RKO (cell line): ENCODE measurements around the gene PLPP7.
"Not testable (repeated sequence)": the region's sequence is repeated elsewhere in the genome, so short reads cannot be mapped to it uniquely, and the experiment has no call there.

Source experiments
- DNase-seq: peaks from one replicate; pipeline ENCODE4 v3.0.0-alpha.2; 2016; ENCODE audit warnings: low spot score

Gene PLPP7

DNA sequence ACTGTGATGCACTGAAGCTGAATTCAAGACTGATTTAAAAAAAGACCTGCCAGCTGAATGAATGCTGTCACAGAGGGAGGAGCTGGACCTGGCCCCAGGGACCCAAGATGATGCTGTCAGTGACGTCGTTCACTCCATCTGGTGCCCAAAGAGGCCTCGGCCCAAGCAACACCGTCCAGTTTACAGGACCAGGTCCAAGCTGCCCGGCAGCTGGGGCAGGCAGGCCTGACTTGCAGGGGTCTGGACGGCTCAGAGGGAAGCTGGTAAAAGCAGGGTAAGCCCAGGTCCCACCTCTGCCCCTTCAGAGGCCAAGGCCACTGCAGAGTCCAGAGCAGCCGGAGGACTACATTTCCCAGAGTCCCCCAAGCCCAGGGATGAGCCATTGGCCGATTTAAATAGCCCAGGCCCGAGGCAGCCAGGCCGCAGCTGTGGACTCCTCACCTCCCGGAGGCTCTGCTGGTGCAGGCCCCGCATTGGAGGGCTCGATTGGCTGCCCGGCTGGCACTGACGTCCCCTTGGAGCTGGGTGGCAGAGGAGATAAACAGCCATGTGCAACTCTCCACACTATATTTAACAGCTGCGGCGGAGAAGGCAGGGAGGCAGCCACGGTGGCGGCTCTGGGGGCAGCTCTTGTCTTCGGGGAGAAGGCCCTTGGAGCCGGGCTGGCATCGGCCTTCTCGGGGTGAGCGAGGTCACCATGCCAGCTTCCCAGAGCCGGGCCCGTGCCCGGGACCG lies at the start of gene PLPP7:
Gene PLPP7, plus strand, starts transcription at position 423 of the 735 bp plus-strand sequence. Its CDS starts 275 bp downstream, at position 698.
- peak; percentile 53 for DNase-seq

DNA sequence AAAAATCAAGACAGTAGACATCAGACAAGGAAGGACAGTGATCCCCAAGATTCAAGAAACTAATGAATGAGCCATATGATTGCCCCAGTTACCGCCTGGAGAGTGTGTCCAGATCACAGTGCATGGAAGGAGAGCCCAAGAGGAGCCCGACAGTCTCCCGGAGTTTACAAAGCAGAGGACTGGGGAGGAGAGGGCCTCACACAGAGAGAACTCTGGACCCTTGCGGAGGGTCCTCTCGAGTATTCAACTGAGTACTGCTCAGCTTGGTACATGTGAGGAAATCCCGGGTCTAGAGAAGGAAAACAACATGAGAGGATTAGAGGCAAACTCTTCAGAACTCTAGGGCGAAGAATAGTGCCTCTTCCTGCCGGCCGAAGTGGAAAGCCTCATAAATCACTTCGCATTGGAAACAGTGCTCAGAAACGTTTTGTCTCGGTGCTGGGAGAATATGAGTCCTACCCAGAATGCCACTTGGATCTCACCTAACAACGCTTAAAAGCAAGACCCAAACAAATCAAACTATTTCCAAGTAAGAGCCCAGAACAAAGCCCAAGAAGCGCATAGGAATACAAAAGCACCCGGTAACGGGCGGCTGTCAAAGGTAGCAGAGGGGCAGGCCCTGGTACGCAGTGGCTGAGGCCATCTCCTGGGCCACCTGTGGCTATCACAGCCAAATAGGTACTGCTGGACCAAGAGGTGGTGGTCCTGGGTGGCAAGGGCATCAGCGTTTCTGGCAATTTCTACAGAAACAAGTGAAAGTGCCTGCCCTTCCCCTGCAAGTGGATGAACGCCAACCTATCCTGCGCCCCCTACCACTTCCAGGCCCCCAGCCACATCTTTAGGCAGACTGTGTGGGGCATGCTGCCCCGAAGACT lies 49.2 kb upstream of the PLPP7 start:
- DNase-seq: no peak

DNA sequence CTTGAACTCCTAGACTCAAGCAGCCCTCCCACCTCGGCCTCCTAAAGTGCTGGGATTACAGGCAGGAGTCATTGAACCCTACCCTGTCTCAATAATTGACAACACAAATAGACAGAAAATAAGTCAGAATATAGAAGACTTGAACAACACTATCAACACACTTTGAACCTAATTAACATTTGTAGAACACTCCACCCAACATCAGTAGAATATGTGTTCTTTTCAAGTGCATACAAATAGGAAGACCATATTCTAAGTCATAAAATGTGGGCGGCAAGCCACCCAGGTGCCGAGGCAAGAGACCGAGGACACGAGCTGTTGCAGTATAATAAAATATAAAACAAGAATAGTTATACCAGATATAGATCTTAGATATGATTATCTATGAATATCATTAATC lies 45.2 kb upstream of the PLPP7 start:
- not testable (repeated sequence) for DNase-seq

DNA sequence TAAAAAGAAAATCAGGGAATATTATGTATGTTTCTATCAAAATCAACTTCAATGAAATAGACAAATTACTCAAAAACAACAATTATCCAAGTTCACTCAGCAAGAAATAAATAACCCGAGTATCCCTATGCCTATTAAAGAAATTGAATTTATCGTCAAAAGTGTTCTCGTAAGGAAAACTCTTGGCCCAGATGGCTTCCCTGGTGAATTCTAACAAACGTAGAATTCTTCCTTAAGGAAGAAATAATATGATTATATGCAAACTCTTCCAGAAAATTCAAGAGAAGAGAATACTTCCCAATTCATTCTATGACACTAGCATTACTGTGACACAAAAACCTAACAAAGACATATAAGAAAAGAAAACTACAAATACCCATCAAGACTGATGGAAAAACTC lies 42.9 kb upstream of the PLPP7 start:
- DNase-seq: no peak

DNA sequence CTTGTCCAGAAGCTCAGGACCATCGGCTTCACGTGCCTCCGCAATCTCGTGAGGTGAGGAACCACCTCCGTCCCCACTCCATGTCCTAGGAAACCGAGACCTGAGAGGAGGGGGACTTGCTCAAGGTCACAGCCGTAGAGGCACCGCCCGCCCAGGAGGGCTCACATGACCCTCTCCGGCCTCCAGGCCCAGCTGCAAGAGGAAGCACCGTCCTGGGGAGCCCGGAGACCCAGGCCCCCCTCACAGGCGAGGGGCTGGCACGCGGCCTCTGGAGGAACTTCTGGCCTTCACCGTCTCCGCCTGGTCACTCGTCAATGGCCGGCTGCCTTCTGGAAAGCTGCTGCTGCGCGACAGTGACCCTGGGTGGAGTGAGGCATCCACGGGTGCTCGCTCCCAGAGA lies 37.4 kb upstream of the PLPP7 start:
- DNase-seq: no peak

DNA sequence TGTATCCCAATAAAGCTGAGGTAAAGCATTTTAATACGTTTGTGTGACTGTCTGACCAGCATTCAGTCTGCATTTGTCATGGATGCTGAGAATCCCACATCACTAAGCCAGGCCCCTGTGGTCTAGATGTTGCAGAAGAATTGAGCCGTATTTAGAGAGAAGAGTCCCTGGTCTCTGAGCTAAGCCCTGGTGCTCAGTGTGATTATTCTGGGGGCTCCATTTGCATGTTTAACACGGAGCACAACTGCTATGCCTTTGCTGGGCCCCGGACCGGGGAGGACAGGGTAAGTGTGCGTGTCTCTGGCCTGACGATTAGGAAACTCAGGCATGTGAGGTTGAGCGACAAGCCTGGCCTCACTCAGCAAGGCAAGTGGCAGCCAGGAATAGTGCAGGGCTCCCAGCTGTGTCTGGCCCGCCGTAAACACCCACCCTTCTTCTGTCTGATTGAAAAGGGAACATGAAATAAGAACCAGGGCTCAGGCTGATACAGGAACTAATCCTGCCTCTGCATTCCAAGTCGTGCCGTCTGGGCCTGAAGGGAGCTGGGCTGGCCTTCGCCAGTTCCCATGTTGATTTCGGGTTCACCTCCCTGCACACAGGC lies 35.5 kb upstream of the PLPP7 start:
- DNase-seq: no peak

DNA sequence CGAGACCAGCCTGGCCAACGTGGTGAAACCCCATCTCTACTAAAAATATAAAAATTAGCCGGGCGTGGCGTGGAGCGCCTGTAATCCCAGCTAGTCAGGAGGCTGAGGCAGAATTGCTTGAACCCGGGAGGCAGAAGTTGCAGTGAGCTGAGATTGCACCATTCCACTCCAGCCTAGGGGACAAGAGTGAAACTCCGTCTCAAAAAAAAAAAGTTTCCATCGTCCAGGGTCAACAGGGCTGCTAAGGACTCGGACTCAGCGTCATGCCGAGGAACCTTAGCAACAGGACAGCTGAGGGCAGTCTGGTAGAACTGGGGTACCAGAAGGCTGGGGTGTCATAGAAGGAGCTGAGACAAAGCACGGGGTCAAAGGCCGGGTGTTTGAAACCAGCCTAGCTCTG lies 34.9 kb upstream of the PLPP7 start:
- no peak for DNase-seq

DNA sequence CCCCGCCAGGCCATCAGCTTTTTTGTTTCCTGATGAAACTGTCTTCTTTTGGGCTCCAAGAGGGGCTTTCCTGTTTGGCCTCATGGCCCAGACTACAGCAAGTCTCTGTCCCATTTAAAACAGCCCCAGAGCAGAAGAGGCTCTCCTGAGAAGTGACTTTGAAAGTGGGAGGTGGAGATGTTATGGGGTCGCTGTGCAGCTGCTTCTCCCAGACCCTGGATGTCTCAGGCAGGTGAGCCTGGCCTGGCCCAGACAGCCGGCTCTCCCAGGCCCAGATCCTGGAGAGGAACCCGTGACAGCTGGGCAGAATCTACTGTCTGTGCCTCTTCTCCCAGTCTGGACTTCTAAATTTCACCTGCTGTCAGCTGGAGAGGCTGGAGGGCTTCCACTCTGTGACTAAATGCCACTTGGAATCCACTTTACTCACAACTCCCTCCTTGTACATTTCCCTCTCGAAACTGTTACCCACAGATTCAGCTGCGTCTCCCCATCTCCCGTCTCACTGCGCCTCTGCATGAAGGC lies 33.8 kb upstream of the PLPP7 start:
- DNase-seq: no peak

DNA sequence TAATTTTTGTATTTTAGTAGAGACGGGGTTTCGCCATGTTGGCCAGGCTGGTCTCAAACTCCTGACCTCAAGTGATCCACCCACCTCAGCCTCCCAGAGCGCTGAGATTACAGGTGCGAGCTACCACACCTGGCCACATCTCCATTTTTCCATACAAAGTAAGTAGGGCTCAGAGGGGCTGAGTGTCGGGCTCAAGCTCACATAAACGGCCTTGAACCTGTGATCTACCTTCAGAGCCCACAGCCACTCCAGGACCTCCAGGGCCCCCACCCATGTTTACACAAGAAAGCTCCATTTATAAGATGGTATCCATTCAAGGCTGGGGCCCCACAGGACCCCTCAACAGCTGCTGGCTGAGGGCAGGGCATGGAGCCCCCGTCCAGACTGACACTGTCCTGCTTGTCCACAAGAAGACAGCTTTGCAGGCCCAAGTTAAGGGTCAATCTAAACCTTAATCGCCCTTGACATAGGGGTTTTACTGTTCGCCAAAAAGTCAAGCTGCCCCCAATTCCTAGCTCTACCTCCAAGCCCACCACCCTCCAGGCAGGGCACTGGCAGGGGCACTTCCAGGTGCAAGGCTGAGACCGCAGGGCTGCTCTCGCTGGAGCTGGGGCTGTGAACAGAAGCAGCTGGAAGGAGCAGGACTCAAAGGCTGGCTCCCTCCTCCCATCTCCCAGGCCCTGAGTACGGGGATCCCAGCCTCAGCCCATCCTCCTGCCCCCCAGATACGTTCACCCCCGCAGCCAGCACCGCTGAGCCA lies 32.1 kb upstream of the PLPP7 start:
- no peak for DNase-seq

DNA sequence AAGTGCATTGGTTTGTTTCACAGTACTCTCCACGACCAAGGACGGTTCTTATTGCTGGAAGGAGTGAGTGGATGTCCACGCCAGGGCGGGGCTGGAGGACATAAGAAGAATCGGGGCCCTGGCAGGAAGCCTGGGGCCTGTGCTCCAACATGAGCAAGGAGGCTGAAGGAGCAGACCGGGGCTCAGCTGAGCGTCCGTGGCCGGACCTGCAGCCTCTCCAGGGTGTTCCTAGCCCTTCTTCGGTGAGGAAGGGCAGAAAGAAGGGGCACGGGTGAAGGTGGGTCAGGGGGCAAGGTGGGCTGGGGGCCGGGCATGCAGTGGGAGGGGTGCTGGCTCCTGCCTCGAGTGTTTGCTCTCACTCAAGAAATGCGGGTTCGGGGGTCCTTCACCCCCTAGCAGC lies 31.3 kb upstream of the PLPP7 start:
- no peak for DNase-seq

DNA sequence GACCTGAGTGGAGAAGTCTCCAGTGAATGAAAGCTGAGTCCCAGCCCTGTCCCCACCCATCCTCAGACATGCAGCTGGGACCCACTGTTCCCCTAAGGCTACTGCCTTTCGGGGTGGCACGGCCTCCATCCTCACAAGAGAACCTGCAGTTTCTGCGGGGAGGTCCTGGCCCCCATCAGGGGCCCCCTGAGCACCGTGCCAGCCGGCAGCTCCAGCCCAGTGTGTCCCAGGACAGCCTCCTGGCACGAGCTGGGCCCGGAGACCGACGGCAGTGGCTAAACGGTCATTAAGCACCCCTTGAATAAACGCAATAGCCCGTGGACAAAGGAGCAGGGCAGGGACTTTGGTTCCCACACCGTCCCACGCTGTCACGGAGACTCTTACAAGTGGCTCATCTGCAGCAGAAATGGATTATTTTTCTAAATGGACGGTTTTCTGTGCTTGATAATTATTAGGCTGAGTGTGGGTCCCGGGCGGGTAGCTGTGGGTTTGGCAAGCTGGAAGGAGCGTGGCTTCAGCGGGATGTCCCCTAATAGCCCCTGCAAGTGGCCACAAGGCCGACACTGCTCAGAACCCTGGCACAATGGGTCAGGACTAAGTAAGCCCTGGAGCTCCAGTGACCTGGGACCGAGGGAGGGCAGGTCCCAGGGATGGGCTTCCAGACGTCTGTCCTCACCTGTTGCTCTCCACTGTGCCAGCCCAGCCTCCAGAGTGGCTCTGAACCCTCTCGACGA lies 30.7 kb upstream of the PLPP7 start:
- DNase-seq: no peak

DNA sequence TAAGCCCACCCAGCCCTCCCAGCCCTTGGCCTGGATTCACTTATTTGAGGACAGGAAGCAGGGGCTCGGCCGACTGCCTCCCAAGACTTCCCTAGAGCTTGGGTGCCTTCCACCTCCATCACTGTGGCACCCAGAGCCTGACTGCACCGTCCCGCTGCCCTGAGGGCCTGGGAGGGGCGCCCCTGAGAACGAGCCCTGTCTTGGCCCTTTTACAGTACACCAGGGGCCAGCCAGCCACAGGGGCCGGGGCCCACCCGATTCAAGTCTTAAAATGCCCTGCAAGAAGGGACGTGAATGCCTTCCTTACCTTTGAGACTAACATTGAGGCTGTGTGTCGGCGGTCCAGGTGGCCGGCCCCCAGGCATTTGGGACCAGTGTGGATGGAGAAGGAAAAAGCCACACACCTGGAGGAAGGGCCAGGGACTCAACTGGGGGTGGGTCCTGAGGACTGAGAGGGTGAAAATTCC lies 30.1 kb upstream of the PLPP7 start:
- DNase-seq: no peak

DNA sequence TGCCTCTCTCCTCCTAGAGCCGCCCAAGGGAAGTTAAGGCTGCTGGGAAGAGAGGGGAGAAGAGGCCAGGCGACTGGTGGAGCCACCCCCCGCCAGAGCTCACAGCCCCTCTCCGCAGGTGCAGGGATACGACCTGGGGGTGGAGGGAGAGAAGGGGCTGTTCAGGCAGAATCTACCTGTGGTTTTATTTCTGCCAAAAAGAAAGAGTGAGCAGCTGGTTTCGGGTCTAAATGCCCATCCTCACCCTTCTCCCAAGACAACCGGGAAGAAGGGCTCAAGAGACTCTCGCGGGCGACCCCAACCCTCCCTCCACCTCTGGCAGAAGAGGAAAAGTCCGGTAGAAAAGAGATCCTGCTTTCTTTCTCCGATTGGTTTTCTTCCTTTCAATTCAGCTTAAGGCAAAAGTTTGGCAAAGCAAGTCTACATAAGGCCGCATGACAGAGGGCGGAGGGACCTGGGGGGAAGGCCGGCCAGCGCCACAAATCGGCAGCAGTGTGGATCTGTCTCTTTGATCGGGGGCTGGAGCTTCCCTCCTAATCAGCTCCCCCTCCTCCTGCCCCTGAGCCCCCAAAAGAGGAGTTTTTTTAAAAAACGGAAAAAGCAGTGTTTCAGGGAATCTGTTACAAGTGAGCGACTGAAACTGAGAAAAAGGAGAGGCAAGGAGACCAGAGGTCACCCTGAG lies 29.5 kb upstream of the PLPP7 start:
- DNase-seq: no peak

DNA sequence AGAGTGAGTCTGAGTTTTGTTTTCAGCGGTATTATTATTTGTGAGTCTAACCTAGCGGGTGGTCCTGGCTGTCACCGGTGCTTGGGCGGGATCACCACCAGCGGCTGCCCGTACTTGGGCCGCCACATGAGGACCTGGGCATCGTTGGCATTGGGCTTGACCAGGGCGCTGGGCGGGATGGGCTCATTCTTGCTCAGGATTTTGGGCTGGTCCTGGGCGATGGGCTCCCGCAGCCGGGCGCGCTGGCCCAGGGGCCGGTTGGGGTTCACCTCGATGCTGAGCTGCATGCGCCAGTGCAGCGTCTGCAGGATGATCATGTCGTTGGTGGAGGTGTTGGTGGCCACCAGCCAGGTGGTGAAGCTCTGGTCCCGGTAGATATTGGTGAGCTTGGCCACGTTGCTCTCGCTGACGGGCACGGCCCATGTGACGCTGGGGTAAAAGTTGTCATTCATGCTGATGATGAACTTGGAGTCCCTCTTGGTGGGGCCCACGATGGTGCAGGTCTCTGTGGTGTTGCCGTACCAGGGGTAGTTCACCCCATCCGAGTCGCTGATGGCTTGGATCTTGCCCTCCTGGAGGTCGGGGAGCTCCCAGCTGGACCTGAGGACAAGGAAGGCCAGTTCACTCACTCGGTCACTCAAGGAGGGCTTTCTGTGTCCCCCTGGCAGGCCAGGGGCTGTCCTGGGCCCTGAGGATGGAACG lies 28.6 kb upstream of the PLPP7 start:
- no peak for DNase-seq

DNA sequence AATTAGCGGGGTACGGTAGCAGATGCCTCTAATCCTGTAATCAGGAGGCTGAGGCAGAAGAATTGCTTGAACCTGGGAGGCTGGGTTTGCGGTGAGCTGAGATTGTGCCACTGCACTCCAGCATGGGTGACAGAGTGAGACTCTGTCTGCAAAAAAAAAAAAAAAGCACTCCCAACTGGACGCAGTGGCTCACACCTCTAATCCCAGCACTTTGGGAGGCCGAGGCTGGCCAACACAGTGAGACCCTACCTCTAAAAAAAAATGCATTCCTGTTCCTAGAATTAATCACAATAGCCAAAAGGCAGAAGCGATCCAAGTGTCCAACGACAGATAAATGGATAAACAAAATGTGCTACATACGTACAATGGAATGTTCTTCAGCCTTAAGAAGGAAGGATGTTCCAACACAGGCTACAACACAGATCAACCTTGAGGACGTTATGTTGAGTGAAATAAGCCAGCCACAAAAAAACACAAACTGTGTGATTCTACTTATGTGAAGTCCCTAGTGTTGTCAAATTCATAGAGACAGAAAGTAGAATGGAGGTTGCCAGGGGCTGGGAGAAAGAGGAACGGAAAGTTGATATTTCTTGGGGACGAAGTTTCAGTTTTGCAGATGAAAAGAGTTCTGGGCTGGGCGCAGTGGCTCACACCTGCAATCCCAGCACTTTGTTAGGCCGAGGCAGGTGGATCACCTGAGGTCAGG lies 27.0 kb upstream of the PLPP7 start:
- DNase-seq: no peak

DNA sequence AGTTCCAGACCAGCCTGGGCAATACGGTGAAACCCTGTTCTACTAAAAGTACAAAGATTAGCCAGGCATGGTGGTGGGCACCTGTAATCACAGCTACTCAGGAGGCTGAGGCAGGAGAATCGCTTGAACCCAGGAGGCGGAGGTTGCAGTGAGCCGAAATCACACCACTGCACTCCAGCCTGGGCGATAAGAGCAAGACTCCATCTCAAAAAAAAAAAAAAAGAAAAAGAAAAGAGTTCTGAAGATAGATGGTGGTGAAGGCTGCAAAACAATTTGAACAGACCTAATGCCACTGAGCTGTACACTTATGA lies 26.5 kb upstream of the PLPP7 start:
- DNase-seq: not testable (repeated sequence)

DNA sequence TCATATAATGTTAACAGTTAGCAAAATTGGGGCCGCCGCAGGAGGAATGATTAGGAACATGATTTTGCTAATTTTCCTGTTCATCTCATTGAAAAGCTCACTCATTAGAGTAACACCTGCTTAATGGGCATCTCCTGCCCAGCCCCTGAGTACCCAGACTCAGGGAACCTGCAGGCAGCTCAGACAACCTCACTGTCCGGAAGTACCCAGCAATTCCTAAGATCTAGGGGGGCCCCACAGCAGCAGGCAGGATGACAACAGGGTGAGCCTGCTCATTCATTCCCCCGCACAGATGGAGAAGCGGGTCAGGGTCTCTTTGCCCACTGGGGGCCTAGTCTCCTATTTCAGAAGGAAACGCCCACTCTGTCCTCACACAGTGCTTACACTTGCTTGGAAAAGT lies 25.8 kb upstream of the PLPP7 start:
- DNase-seq: no peak

DNA sequence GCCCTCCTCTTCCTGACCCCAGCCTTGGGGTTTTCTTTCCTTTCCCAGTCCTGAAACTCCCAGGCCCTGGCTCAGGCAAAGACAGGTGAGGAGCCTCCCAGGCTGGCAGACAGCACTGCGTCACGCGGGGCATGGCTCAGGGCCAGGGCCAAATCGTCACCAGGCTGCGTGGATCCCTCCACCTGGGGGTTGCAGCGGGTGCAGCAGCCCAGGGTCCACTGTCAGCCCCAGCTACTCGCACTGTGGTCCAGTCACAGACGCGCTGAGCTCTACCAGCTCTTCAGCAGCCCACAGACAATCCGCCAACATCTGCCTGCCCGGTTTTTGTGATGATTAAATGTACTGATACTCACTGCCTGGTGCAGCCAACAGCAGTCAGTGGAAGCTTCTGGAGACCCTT lies 25.3 kb upstream of the PLPP7 start:
- DNase-seq: no peak
